HG02623 (cell line): ENCODE measurements around the gene IQCH.
"Not testable (repeated sequence)": the region's sequence is repeated elsewhere in the genome, so short reads cannot be mapped to it uniquely, and the experiment has no call there.

Source experiments
- ATAC-seq: cut with Tn5 transposase; IDR thresholded peaks from one replicate; pipeline ENCODE4 v1.9.1; 2021; ENCODE audit warnings: moderate library complexity; ENCODE audit not compliant: unreplicated experiment

IQCH gene

GRCh38 chr15:67349634-67350033 is 95.0 kb downstream of the IQCH start:
- no peak for ATAC-seq

- no peak for ATAC-seq
These were observed 95.5 kb downstream of the IQCH start for GRCh38 chr15:67350042-67350441.

- no peak for ATAC-seq
These were observed 103.8 kb downstream of the IQCH start for GRCh38 chr15:67358391-67358790.

- no peak for ATAC-seq
These were observed 104.2 kb downstream of the IQCH start for GRCh38 chr15:67358812-67359211.

GRCh38 chr15:67359431-67360079 is 105.0 kb downstream of the IQCH start:
- ATAC-seq: no peak

GRCh38 chr15:67361100-67361499 is 106.5 kb downstream of the IQCH start:
- no peak for ATAC-seq

- ATAC-seq: not testable (repeated sequence)
These were observed 109.1 kb downstream of the IQCH start for GRCh38 chr15:67363712-67364111.

GRCh38 chr15:67365994-67366393 is 111.4 kb downstream of the IQCH start:
- ATAC-seq: no peak

- no peak for ATAC-seq
These were observed 112.3 kb downstream of the IQCH start for GRCh38 chr15:67366904-67367303.

- no peak for ATAC-seq
These were observed 114.9 kb downstream of the IQCH start for GRCh38 chr15:67369359-67369998.

- no peak for ATAC-seq
These were observed 115.8 kb downstream of the IQCH start for GRCh38 chr15:67370206-67370954.

GRCh38 chr15:67372543-67372942 is 118.0 kb downstream of the IQCH start:
- ATAC-seq: no peak

GRCh38 chr15:67372986-67373675 is 118.5 kb downstream of the IQCH start:
- ATAC-seq: no peak

GRCh38 chr15:67373971-67374370 is 119.4 kb downstream of the IQCH start:
- no peak for ATAC-seq

GRCh38 chr15:67379530-67379929 is 124.9 kb downstream of the IQCH start:
- ATAC-seq: no peak

- ATAC-seq: no peak
These were observed 126.3 kb downstream of the IQCH start for GRCh38 chr15:67380921-67381320.

GRCh38 chr15:67381416-67382045 is 126.9 kb downstream of the IQCH start:
- no peak for ATAC-seq

GRCh38 chr15:67382723-67383122 is 128.1 kb downstream of the IQCH start:
- ATAC-seq: no peak

- ATAC-seq: no peak
These were observed 129.3 kb downstream of the IQCH start for GRCh38 chr15:67383899-67384298.

GRCh38 chr15:67384761-67385160 is 130.2 kb downstream of the IQCH start:
- ATAC-seq: no peak

GRCh38 chr15:67385971-67386370 is 131.4 kb downstream of the IQCH start:
- no peak for ATAC-seq
